Astrocyte of the spinal cord (primary cell): ENCODE data around the gene SCIN.
"Not testable (repeated sequence)": the region's sequence is repeated elsewhere in the genome, so short reads cannot be mapped to it uniquely, and the experiment has no call there.

ENCODE experiments used
- DNase-seq: peaks from one replicate; pipeline ENCODE4 v3.0.0; 2011; ENCODE audit warnings: low read depth, low spot score
- H3K4me3 ChIP-seq: 2 replicates; pipeline ENCODE4 v1.5.1; 2011; ENCODE audit warnings: low read depth, mild to moderate bottlenecking, low read length, moderate library complexity
- in situ Hi-C: cut with HindIII; loops from 2 replicates; pipeline ENCODE4 v1.10.0; 2017; ENCODE audit warnings: low sequenced_read_pairs
- TF ChIP-seq, protein P1 (sequence below): IDR thresholded peaks from 2 replicates; pipeline ENCODE4 v1.5.1; 2012; ENCODE audit warnings: low read depth, mild to moderate bottlenecking, low read length, inconsistent platforms

SCIN gene

DNA sequence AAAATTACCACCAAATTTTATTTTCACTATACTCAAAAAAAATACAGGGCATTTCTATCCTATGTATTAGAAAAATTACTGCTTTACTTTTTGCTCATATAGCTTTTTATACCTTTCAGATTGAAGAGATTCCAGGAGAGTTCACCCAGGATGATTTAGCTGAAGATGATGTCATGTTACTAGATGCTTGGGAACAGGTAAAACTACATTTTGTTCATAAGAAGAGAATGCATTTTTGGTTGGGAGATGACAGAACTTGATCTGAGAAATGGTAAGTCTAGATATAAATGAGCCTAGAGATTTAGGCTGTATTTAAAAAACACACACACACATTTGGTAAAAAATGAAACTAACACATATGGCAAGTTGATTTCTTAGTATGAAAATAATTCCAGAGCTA lies 78.8 kb downstream of the SCIN start:
- DNase-seq, result no peak
- no peak overlapping the region for H3K4me3 ChIP-seq
- in situ Hi-C loops, result no loop called here
- TF ChIP-seq, protein P1, sequence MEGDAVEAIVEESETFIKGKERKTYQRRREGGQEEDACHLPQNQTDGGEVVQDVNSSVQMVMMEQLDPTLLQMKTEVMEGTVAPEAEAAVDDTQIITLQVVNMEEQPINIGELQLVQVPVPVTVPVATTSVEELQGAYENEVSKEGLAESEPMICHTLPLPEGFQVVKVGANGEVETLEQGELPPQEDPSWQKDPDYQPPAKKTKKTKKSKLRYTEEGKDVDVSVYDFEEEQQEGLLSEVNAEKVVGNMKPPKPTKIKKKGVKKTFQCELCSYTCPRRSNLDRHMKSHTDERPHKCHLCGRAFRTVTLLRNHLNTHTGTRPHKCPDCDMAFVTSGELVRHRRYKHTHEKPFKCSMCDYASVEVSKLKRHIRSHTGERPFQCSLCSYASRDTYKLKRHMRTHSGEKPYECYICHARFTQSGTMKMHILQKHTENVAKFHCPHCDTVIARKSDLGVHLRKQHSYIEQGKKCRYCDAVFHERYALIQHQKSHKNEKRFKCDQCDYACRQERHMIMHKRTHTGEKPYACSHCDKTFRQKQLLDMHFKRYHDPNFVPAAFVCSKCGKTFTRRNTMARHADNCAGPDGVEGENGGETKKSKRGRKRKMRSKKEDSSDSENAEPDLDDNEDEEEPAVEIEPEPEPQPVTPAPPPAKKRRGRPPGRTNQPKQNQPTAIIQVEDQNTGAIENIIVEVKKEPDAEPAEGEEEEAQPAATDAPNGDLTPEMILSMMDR, result no peak

DNA sequence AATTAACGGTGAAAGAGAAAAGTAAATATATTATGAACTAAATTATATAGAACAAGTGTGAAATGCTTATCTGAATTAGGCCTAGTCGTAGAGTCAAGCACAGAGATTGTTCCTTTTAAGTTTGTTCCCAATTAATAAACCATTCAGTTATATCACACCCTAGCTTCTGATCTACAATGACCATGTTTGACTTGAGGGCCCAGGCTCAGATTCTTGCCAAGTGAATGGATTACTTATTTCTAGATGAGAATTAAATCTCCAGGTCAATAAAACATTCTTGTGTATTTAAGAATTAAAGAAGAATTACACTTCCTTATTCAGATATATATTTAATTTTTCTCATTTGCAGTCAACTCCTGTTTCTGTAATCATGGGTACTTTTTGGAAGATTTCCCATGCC lies 79.6 kb downstream of the SCIN start:
- TF ChIP-seq, protein P1, result no peak
- DNase-seq, result no peak
- no peak overlapping the region for H3K4me3 ChIP-seq
- in situ Hi-C loops, result no loop called here

DNA sequence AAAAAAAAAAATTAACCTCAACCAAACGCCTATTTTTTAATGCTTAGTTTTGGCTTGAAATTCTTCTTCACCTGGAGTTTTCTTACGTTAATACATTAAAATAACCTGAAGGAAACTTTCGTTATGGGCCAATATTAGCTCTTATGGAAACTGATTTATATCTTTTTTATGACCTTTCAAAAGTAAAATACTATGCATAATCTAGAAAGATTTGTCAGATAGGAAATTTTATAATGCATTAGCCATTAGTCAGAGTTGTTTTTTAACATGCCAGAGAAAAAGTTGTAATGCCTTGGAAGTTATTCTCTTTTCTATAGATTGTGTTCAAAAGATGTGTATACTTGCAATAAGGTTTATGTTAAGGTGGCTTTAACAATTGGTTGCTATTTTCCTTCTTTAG lies 82.6 kb downstream of the SCIN start:
- in situ Hi-C loops, result no loop called here
- no peak for DNase-seq
- H3K4me3 ChIP-seq, result no peak overlapping the region
- TF ChIP-seq, protein P1, result no peak

DNA sequence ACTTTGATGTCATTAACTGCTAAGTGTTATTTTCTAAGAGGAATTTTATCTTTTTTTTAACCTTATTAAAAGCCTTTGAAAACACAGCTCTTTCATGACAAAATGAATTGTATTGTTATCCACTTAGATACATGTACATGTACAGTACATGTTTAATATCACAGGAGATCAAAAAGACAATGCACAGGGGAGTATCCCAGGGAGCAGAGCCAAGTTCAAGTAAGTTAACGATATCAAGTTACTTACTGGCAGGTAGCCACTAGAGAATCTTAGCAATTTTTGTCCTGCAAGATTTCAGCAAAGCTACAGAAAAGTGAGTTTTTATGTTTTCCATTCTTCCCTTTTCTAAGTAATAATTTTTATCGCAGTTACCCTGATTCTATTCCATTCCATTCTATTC lies 83.0 kb downstream of the SCIN start:
- no peak overlapping the region for H3K4me3 ChIP-seq
- DNase-seq, result peak; percentile 48
- TF ChIP-seq, protein P1, result no peak
- in situ Hi-C loops, result no loop called here

DNA sequence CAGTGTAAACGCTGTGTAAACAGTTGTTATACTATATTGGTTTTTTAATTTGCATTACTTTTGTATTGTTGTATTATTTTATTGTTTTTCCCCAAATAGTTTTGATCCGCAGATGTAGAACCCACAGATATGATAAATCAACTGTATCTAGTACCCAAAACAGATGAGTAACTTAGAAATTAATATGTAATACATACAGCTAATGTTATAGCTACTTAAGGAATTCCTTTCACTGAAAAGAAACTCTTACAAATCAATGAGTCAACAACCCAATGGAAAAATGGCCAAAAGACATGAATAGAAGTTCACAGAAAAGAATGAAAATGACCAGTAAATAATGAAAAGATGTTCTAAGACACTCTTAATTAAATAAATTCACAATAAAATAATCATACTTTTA lies 84.6 kb downstream of the SCIN start:
- H3K4me3 ChIP-seq, result no peak overlapping the region
- TF ChIP-seq, protein P1, result no peak
- DNase-seq, result no peak
- in situ Hi-C loops, result no loop called here

DNA sequence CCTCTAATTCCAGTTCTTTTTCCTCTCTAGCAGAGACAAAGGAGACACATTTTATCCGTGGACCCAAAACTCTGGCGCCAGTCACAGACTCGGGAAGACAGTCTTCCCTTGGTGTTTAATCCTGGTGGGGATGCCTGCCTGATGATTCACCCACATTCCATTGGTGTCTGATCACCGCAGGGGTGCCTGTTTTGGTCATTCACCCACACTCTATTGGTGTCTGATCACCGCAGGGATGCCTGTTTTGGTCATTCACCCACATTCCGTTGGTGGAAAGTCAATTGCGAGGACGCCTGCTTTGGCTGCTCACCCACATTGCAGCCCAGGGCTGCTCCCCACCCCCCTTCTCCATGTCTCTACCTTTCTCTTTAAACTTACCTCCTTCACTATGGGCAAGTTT lies 89.9 kb downstream of the SCIN start:
- DNase-seq, result peak; percentile 92
- H3K4me3 ChIP-seq, in situ Hi-C loops: not testable (repeated sequence)

DNA sequence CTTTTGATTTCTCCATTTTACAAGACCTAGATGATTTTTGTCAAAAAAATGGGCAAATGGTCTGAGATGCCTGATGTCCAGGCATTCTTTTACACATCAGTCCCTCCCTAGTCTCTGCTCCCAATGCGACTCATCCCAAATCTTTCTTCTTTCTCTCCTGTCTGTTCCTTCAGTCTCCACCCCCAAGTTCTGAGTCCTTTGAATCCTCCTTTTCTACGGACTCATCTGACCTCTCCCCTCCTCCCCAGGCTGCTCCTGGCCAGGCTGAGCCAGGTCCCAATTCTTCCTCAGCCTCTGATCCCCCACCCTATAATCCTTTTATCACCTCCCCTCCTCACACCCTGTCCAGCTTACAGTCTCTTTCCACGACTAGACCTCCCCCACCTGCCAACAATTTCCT lies 90.5 kb downstream of the SCIN start:
- DNase-seq, H3K4me3 ChIP-seq, in situ Hi-C loops: not testable (repeated sequence)

DNA sequence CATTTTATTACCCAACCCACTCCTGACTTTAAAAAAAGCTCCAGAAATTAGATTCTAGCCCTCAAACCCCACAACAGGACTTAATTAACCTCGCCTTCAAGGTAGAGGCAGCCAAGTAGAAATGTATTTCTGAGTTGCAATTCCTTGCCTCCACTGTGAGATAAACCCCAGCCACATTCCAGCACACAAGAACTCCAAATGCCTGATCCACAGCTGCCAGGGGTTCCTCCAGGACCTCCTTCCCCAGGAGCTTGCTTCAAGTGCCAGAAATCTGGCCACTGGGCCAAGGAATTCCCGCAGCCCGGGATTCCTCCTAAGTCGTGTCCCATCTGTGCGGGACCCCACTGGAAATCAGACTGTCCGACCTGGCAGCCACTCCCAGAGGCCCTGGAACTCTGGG lies 91.1 kb downstream of the SCIN start:
- no peak for DNase-seq
- in situ Hi-C loops, result no loop called here
- TF ChIP-seq, protein P1, result no peak
- no peak overlapping the region for H3K4me3 ChIP-seq
